ENCODE data around the gene NDUFA13.

NDUFA13 gene

GRCh38 chr19:19571071-19571786 lies 55.2 kb downstream of the NDUFA13 start:
- Histone ChIP-seq H3K9ac (ENCODE audit: low read length) (no peak overlapping the region), H3K79me2 (ENCODE audit: low read length) (no peaks in the 10 kb centered on the region), H3F3A (ENCODE audit: insufficient read depth, low read length) (no peaks in the 10 kb centered on the region), H2AFZ (ENCODE audit: low read length) (no peak overlapping the region), H4K20me1 (ENCODE audit: insufficient read depth, low read length) (no peaks in the 10 kb centered on the region), H3K36me3 (replicated peaks; ENCODE audit: insufficient read depth, low read length) (no peaks in the 10 kb centered on the region), H3K4me2 (ENCODE audit: low read depth, low read length) (no peak overlapping the region), H3K27me3 (replicated peaks; ENCODE audit: insufficient read depth, low read length) (no peaks in the 10 kb centered on the region; the same call in 1 of the 2 replicates), H3K9me2 (replicated peaks; ENCODE audit: insufficient read depth, low read length) (no peaks in the 10 kb centered on the region), H3K27ac (ENCODE audit: low read length) (no peak overlapping the region), H3K4me1 (ENCODE audit: low read length) (no peaks in the 10 kb centered on the region), H3K9me3 (replicated peaks; ENCODE audit: insufficient read depth, low read length) (no peaks in the 10 kb centered on the region), H3K4me3 (ENCODE audit: low read length) (no peak overlapping the region)
- TF ChIP-seq EZH2phosphoT487 (IDR thresholded peaks at IDR 0.05; ENCODE audit: low read length) (no peak), EZH2 (optimal IDR thresholded peaks at IDR 0.05; ENCODE audit: low read depth, low read length) (no peak), CTCF (IDR thresholded peaks at IDR 0.05; ENCODE audit: low read length) (no peak)
- no peak for DNase-seq

DNA sequence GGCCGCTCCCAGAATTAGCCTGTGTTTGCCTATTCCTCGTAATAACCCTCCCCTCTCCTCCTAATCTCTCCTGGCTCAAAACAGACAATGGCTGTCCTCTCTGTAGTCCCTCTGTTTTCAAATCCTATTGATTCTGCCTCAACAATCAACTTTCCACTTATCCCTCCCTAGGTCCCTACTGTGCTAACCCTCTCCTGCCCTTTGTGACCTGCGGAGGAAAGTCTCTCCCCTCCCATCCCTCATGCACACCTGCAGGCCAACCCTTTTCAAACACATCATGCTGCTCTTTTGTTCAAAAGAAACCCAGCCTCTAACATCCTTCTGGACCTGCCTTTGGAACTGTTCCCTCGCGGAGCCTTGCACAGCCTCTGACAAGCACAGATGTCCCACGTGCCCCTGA lies 59.4 kb downstream of the NDUFA13 start:
- peaks cover 6% of the 10 kb centered on the region for H3K27me3 ChIP-seq (replicated peaks; ENCODE audit: insufficient read depth, low read length)
- H3K36me3 ChIP-seq (replicated peaks; ENCODE audit: insufficient read depth, low read length), result no peaks in the 10 kb centered on the region
- no peak overlapping the region for H3K27ac ChIP-seq (ENCODE audit: low read length)
- DNase-seq, result no peak
- no peak overlapping the region for H2AFZ ChIP-seq (ENCODE audit: low read length)
- H3F3A ChIP-seq (ENCODE audit: insufficient read depth, low read length), result no peaks in the 10 kb centered on the region
- H3K4me1 ChIP-seq (ENCODE audit: low read length), result no peaks in the 10 kb centered on the region
- no peaks in the 10 kb centered on the region for H4K20me1 ChIP-seq (ENCODE audit: insufficient read depth, low read length)
- H3K4me2 ChIP-seq (ENCODE audit: low read depth, low read length), result no peak overlapping the region
- no peaks in the 10 kb centered on the region for H3K9me3 ChIP-seq (replicated peaks; ENCODE audit: insufficient read depth, low read length)
- TF ChIP-seq EZH2phosphoT487 (IDR thresholded peaks at IDR 0.05; ENCODE audit: low read length), result no peak
- no peak for TF ChIP-seq CTCF (IDR thresholded peaks at IDR 0.05; ENCODE audit: low read length)
- TF ChIP-seq EZH2 (optimal IDR thresholded peaks at IDR 0.05; ENCODE audit: low read depth, low read length), result no peak
- H3K9ac ChIP-seq (ENCODE audit: low read length), result no peak overlapping the region
- no peak overlapping the region for H3K4me3 ChIP-seq (ENCODE audit: low read length)
- no peaks in the 10 kb centered on the region for H3K9me2 ChIP-seq (replicated peaks; ENCODE audit: insufficient read depth, low read length)
- no peaks in the 10 kb centered on the region for H3K79me2 ChIP-seq (ENCODE audit: low read length)
